NCI-H460 (cell line): ENCODE results near the gene SPATA46. TPM values are rescaled to one million over a fixed set of nuclear protein-coding genes. Genes with fewer than 3 reads are reported as not detected.
"Not testable (repeated sequence)": the region's sequence is repeated elsewhere in the genome, so short reads cannot be mapped to it uniquely, and the experiment has no call there.

Experiments used
- DNase-seq: peaks from one replicate; pipeline ENCODE4 v3.0.0-alpha.2; 2016; ENCODE audit warnings: low read depth; ENCODE audit errors: extremely low read depth
- polyA plus RNA-seq: library from polyadenylated mRNA; depleted of rRNA; stranded (reverse); fragments of >200 nt; gene quantifications from 2 replicates; pipeline ENCODE4 v1.2.3, GENCODE V29; 2014; cell fraction: nucleus; rRNA removed
- total RNA-seq: library from RNA; depleted of rRNA; stranded (reverse); fragments of >200 nt; shearing (Covaris generic); gene quantifications from 2 replicates; pipeline ENCODE4 v1.2.3, GENCODE V29; 2014; rRNA removed

SPATA46 gene
- total RNA-seq, result not detected in 2 replicates
- not detected in 2 replicates for polyA plus RNA-seq

GRCh38 chr1:162376691-162377090 is at the start of gene SPATA46:
SPATA46 (minus strand) TSS chr1:162376854; CDS start chr1:162376790, 64 bp downstream.
- DNase-seq, result no peak

- DNase-seq, result no peak
Measured at GRCh38 chr1:162422662-162423375, 46.2 kb upstream of the SPATA46 start.

GRCh38 chr1:162421258-162422164 is 44.9 kb upstream of the SPATA46 start:
- DNase-seq, result no peak

- no peak for DNase-seq
Measured at GRCh38 chr1:162420120-162420519, 43.5 kb upstream of the SPATA46 start.

GRCh38 chr1:162419450-162419931 is 42.8 kb upstream of the SPATA46 start:
- not testable (repeated sequence) for DNase-seq

GRCh38 chr1:162418584-162418983 is 41.9 kb upstream of the SPATA46 start:
- not testable (repeated sequence) for DNase-seq

GRCh38 chr1:162417650-162418049 is 41.0 kb upstream of the SPATA46 start:
- no peak for DNase-seq

GRCh38 chr1:162416909-162417308 is 40.3 kb upstream of the SPATA46 start:
- DNase-seq, result no peak

GRCh38 chr1:162416215-162416614 is 39.6 kb upstream of the SPATA46 start:
- DNase-seq, result no peak

- DNase-seq, result no peak
Measured at GRCh38 chr1:162412002-162412401, 35.3 kb upstream of the SPATA46 start, which contains the start of gene SH2D1B. SH2D1B (minus strand) TSS chr1:162412136; CDS start chr1:162412016, 120 bp downstream.

GRCh38 chr1:162407539-162407938 is 30.9 kb upstream of the SPATA46 start:
- DNase-seq, result no peak

- DNase-seq, result no peak
Measured at GRCh38 chr1:162406811-162407210, 30.2 kb upstream of the SPATA46 start.

- no peak for DNase-seq
Measured at GRCh38 chr1:162405800-162406199, 29.1 kb upstream of the SPATA46 start.

GRCh38 chr1:162404550-162405160 is 28.0 kb upstream of the SPATA46 start:
- no peak for DNase-seq

- DNase-seq, result no peak
Measured at GRCh38 chr1:162400790-162401355, 24.2 kb upstream of the SPATA46 start.

GRCh38 chr1:162398999-162399580 is 22.4 kb upstream of the SPATA46 start:
- no peak for DNase-seq

- DNase-seq, result no peak
Measured at GRCh38 chr1:162397943-162398560, 21.4 kb upstream of the SPATA46 start.

GRCh38 chr1:162397039-162397448 is 20.4 kb upstream of the SPATA46 start:
- DNase-seq, result no peak

- DNase-seq, result no peak
Measured at GRCh38 chr1:162396201-162396906, 19.7 kb upstream of the SPATA46 start.
